NCI-H128 (cell line): ENCODE results near the gene VRK2.
"Not testable (repeated sequence)": the region's sequence is repeated elsewhere in the genome, so short reads cannot be mapped to it uniquely, and the experiment has no call there.

ENCODE experiments used
- DNase-seq: peaks from one replicate; lab custom pipeline; 2025; ENCODE audit not compliant: unreplicated experiment; lab: John Stamatoyannopoulos, UW

VRK2 gene

DNA sequence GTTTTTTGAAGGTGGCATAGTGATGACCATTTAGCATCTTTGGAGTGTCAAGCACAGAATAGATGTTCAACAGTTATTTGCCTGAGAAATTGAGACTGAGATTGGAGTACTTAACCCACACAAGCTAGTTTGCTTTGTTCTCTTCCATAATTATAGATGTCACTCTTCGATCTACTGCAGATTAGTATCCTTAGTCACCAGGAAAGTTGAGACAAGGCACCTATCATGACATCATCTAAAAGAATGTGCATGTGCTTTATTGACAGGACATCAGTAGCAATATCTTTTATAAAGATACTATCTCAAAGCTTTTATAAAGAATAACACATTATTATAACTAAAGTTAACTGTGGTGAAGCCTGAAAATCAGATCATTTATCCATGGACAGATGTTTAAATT lies 6.4 kb downstream of the VRK2 start:
- DNase-seq: no peak

DNA sequence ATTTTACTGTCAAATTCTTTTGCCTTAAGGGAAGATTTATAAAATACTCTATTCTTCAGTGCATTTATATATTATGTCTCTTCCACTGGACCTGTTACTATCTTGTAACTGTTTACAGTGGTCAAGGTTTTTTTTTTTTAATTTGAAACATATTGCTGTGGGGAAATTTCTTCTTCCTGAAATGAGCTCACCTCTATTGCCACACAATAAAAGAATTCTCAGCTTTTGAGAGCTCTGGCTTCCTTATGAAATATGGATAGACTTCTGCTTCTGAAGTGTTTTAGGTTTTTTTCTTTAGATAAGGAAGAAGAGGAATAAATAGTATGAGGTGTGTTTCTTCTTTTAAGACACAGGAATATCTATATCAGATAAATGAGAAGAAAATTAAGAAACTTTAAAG lies 7.7 kb downstream of the VRK2 start:
- no peak for DNase-seq

DNA sequence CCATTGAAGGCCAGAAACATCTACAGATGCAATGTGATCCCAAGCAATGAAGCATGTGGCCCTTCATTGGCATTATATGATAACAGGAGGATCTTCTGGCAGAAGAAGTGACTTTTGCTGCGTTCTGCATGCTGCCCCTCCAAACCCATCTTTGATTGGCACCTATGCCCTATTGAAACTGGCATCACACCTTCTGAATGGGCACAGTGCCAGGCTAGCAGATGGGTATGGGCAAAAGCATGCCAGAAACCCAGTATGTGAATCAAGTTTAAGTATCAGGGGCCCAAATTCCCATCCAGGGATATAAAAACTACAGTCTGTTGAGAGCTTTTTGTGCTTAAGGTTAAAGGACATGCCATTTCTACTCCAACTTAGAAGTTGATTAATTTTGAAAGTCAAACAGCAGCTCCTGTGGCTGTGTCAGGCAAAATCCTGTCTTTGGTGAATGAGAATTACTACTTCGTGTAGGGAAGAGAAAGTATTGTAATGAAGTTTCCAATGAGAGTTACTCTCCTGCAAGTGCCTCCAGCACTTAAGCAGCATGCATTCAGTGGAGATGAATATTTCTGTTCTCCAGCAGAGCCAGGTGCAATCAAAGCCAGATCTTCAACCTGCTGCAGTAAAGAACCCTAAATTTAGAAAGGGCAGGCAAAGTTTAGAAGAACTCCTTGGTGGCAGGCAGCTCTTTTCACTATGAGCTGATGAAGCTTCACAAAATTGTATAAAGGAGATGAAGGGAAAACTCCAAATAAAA lies 8.6 kb downstream of the VRK2 start:
- no peak for DNase-seq

DNA sequence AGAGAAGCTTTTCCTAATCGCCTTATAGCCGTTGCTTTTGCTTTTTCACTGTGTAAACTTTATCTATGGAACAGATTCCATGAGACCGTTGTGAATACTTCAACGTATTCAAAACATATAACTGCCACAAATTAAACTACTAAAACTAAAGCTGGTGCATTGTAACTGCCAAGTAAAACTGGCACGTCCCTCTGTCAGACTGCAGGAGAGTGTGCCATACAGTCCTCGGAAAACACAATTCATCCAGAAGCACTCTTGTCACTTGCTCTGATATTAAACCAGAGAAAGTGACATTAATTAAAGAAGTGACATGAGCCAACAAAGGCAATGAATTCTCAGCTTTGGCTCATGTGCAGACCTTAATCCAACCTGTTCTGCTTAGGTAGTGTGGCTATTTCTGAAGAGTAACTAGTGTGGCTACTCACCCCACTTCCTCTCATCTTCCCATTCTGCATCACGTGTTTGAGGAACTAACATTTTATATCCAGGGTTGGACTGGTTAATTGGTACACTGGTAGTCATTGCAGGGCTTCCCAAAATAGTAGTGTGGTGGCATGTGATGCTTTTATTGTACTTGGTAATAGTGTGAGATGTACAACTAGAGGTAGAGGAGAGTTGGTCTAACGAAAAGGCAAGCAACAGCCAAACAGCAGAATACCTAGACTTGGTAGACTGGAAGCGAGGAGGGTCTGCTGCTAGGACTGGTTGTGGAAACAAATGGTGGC lies 9.7 kb downstream of the VRK2 start:
- no peak for DNase-seq

DNA sequence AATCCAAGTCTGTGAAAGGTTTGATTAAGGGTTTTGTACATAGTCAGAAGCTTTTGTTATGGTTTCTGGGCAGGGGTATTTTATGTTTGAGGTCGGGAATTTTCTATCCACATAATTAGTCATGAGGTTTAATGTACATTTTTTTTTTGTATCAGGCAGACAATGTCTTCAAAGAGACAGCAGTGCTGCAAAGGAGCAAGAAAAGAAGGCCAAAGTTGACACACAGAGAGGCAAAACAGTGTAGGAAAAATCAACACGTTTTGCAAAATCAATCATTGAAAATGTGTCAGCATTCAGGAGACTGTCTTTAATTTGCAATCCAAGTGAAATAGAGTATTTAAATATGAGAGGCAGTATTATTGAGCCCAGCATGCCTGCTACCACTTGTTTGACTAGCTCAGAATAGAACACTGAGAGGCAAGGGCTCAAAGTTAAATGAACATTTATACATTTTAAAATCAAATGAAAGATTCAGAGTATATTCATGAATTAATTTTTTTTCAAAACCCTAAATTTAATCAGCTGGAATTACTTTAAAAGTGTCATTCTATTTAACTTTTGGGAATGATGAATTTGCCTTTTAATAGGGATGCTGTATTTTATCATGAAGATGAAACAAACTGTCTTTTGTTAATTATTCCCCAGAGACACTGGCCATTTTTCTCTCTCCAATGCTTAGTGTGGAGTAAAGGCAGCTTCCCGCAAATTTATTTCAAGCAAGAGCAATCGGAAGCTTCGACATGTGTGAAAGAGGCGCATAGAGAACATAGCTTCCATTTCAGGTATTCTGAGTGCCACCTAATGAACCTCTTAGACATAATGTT lies 11.3 kb downstream of the VRK2 start:
- no peak for DNase-seq

DNA sequence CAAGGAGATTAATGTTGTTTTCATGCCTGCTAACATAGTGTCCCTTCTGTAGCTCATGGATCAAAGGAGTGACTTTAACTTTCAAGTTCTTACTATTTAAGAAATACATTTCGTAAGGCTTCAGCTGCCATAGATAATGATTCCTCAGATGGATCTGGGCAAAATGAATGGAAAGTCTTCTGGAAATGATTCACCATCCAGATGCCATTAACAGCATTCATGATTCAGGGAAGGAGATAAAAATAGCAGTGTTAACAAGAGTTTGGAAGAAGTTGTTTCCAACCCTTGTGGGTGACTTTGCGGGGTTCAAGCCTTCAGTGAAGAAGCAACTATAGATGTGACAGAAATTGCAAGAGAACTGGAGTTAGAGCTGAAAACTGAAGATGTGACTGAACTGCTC lies 17.0 kb downstream of the VRK2 start:
- no peak for DNase-seq

DNA sequence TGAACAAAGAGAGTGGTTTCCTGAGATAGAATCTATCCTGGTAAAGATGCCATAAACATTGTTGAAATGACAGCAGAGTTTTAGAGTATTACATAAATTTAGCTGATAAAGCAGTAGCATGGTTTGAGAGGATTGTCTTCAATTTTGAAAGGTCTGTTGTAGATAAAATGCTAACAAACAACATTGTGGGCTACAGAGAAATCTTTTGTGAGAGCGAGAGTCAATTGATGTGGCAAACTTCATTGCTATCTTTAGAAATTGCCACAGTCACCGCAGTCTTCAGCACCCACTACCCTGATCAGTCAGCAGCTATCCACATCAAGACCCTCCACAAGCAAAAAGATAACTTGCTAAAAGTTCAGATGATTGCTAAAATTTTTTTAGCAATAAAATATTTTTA lies 17.5 kb downstream of the VRK2 start:
- no peak for DNase-seq

DNA sequence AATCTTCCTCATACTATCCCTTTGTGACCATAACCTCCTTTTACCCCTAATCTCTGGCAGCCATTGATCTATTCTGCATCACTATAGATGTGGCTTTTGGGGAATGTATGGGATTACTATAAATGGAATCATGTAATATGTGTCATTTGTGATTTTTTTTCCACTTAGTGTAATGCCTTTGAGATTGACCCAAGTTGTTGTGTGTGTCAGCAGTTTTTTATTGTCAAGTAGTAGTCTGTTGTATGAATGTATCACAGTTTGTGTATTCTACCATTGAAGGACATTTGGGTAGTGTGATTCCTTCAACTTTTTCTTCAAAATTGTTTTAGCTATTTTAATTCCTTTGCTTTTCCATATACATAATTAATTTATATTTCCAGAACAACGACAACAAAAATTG lies 18.6 kb downstream of the VRK2 start:
- no peak for DNase-seq

DNA sequence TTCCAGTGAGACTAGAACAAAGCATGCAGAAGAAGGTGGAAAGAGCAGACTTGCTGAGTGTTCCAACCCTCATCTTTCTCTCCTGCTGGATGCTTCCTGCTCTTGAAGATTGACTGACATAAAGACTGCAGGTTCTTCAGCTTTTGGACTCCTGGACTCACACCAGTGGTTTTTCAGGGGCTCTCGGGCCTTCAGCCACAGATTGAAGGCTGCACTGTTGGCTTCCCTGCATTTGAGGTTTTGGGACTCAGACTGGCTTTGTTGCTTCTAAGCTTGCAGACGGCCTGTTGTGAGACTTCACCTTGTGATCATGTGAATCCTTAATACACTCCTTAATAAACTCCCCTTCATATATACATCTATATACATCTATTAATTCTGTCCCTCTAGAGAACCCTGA lies 20.4 kb downstream of the VRK2 start:
- DNase-seq: no peak

DNA sequence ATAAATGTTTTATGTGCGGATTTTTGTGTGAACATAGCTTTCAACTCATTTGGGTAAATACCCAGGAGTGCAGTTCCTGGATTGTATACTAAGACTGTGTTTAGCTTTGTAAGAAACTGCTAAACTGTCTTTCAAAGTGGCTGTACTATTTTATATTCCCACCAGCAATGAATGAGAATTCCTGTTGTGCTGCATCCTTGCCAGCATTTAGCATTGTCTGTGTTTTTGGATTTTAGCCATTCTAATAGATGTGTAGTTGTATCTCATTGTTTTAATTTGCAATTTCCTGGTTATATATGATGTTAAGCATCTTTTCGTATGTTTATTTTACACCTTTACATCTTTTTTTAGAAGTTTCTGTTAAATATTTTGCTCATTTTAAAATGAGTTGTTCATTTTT lies 24.2 kb downstream of the VRK2 start:
- no peak for DNase-seq

DNA sequence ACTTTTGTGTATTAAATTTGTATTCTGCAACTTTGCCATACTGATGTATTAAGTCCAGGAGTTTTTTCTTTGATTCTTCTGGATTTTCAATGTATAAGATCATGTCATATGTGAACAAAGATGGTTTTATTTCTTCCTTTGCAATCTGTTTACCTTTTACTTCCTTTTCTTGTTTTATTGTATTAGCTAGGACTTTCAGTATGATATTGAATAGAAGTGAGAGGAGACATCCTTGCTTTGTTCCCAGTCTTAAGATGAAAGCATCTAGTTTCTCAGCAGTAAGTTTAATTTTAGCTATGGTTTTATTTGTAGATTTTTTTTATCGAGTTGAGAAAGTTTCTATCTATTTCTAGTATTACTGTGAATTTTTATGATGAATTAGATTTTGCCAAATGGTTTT lies 25.5 kb downstream of the VRK2 start:
- DNase-seq: no peak

DNA sequence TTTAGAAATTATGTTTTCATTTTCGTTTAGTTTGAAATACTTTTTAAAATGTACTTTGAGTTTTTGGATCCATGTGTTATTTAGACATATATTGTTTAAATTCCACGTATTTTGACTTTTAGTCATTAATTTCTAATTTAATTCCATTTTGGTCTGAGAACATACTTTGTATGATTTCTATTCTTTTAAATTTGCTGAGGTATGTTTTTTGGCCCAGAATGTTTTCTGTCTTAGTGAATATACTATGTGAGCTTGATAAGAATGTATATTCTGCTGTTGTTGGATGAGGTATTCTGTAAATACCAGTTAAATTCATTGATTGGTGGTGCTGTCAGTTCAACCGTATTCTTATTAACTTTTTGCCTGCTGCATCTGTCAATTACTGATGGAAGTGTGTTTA lies 26.4 kb downstream of the VRK2 start:
- no peak for DNase-seq

DNA sequence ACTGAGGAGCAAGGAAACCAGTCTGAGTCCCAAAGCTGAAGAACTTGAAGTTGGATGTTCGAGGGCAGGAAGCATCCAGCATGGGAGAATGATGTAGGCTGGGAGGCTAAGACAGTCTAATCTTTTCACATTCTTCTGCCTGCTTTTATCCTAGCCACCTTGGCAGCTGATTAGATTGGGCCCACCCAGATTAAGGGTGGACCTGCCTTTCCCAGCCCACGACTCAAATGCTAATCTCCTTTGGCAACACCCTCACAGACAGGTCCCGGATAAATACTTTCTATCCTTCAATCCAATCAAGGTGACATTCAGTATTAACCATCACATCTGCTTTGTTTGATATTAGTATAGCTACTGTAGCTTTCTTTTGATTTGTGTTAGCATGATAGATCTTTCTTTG lies 27.1 kb downstream of the VRK2 start:
- no peak for DNase-seq

DNA sequence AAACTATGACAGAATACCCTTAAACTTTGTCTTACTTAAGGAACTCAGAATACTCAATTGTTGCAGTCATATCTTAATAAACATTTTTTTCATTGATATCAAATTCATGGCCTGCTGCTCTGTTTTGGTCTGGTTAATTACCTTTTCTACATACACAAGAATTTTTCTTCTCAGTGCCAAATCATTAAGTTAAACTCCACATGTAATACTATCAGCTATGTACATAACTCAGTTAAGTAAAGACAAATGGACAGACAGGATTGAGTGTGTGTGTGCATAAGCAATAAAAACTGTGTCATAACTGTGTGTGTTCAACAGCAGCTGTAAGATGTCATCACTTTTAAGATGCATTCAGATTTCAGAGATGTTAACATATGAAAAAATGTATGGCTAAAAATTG lies 34.4 kb downstream of the VRK2 start:
- DNase-seq: no peak

DNA sequence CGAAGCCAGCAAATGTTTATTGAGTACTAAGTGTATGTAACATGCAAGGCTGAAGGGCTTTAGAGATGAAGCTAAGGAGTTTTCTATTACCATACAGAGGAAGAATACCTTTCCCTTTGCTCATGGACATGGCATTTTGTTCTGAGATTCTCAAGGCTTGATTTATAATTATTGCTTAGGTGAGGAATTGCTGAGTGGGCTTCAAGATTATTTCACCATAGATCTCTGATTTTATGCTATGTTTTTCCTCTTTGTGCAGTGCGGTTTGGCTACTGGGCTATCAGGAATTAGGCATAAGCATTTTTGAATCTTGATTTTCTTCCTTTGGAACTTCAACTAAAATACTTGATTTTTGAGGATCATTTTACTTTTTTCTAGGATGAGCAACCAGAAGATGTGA lies 42.5 kb downstream of the VRK2 start:
- no peak for DNase-seq

DNA sequence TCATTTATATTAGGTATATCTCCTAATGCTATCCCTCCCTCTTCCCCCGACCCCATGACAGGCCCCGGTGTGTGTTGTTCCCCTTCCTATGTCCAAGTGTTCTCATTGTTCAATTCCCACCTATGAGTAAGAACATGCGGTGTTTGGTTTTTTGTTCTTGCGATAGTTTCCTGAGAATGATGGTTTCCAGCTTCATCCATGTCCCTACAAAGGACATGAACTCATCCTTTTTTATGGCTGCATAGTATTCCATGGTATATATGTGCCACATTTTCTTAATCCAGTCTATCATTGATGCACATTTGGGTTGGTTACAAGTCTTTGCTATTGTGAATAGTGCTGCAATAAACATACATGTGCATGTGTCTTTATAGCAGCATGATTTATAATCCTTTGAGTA lies 46.2 kb downstream of the VRK2 start:
- not testable (repeated sequence) for DNase-seq

DNA sequence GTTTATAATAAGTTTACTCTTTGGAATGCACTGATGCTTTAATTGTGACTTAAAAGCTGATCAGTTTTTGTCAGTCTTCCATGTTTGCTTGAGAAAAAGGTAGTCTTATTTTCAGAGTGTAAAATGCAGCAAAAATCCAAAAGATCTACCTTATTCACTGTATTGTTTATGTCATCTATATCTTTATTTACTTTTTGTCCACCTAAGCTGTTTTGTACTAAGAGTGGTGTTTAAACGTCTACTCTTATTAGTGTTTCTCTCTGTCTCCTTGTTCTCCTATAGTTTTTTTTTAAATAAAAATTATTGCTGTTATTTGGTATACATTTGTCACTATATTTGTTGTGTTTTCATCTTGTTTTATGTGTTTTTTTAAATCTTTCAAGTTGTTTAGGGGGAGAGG lies 50.4 kb downstream of the VRK2 start:
- no peak for DNase-seq

DNA sequence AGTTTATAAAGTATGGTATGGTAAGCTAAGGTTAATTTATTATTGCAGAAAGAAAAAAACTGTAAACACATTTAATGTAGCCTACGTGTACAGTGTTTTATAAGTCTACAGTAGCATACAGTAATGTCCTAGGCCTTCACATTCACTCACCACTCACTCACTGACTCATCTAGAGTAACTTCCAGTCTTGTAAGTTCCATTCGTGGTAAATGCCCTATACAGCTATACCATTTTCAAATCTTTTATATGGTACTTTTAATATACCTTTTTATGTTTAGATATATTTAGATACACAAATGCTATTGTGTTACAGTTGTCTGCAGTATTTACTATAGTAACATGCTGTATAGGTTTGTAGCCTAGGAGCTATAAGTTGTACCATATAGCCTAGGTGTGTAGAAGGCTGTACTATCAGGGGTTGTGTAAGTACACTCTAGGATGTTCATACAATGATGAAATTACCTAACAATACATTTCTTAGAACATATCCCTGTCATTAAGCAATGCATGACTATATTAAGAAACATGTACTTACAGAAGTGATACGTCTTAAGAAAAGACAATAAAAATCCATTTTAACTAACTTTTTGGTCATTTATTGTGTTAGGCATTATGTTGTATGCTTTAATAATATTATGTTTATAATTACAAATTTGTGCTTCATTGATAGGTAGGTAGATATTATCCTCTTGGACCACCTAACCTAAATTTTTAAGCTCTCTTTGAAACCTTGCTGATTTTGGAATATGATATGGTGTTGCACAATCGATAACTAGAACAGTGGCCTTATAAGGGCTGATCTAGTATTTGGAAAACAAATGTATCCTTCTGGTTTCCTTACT lies 51.9 kb downstream of the VRK2 start:
- no peak for DNase-seq

DNA sequence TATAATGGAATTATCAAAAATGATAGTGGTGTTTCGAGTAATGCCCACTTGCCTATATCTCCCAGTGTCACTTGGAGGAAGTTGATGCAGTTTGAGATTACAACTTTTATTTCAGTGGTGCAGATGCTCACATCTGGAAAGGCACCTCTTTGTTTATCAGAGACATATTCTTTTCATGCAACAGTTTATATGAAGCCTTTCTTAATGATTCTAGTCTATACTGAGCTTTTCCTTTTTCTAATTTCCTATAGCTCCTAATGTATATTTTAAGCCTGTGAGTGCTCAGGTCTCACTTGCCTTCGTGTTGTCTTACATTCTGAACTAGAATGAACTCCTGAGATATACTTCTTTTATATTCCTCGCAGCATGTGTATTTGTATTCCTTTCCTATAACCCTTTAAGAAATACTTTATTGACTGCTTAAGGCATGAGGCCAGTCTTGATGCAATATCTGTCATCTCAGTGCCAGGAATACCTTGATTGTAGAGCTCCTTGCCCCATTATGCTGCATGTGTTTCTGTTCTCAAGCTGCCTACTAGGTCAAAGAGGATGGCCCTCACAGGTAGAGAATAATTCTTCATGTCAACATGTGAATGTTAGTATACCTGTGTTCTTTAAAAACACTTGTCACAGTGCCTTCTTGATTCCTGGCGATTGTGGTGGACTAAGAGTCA lies 52.6 kb downstream of the VRK2 start:
- DNase-seq: no peak

DNA sequence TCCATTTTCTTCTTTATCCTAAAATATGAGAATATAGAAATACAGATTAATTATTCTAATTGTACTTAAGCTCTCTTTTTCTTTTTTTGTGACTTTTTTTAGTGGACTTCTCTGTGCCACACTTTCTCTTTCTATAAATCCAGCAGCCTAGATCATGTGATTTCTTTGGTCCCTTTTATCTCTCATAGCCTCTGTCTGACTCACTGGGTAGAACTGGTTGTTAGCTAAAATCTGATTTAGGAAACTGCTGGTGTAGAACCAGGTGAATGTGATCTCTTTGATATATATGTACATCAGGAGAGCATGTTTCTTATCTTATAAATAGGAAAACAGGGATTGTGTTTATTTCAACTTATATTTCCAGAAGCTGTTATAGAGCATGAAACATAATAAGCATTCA lies 54.9 kb downstream of the VRK2 start:
- no peak for DNase-seq

DNA sequence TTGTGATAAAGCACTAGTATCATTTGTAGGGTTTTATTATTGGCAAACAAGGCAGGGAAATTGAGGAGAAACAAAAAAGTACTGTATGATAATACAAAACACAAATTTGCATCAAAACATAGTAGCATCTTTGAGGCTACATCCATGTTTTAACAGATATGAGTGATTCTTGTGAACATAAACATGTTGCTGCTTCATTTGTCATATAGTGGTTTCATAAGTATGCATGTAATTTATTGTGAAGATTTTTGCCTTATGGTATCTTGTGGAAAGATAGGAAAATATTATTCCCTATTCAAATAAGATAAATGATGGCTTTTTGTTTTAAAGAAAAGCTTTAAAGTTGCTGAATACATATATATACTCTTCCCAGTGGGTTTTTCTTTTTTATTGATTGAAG lies 60.3 kb downstream of the VRK2 start:
- DNase-seq: no peak
